GM23338 (cell line): ENCODE results near the gene NEMP1. TPM values are rescaled to one million over a fixed set of nuclear protein-coding genes. Genes with fewer than 3 reads are reported as not detected.

Experiments
- ATAC-seq: fragments of 200-7000 bp; cut with Tn5 transposase; 3 replicates; pipeline ENCODE4 v1.9.1; 2020
- DNase-seq: peaks from one replicate; pipeline ENCODE4 v3.0.0-alpha.2; 2015; ENCODE audit warnings: low spot score
- H2AFZ ChIP-seq: fragments of 200-600 bp; sonication (generic); 2 replicates; pipeline ENCODE4 v1.8.0; 2016; ENCODE audit warnings: antibody characterized with exemption, mild to moderate bottlenecking, moderate library complexity
- H3F3A ChIP-seq: fragments of 200-600 bp; sonication (generic); replicated peaks from 2 replicates; pipeline ENCODE4 v1.8.0; 2017; ENCODE audit warnings: antibody characterized with exemption, mixed run types, low read depth
- H3K27ac ChIP-seq: fragments of 200-600 bp; sonication (generic); 2 replicates; pipeline ENCODE4 v1.6.1; 2016; ENCODE audit warnings: low read depth
- H3K27me3 ChIP-seq: fragments of 200-600 bp; sonication (generic); 2 replicates; pipeline ENCODE4 v1.8.0; 2016; ENCODE audit warnings: mild to moderate bottlenecking, mixed run types, moderate library complexity; ENCODE audit not compliant: insufficient read depth
- H3K36me3 ChIP-seq: fragments of 200-600 bp; sonication (generic); 2 replicates; pipeline ENCODE4 v1.8.0; 2016; ENCODE audit warnings: mild to moderate bottlenecking; ENCODE audit not compliant: insufficient read depth
- H3K4me1 ChIP-seq: fragments of 200-600 bp; sonication (generic); 2 replicates; pipeline ENCODE4 v1.8.0; 2016; ENCODE audit warnings: mild to moderate bottlenecking, moderate library complexity; ENCODE audit not compliant: insufficient read depth
- H3K4me2 ChIP-seq: fragments of 200-600 bp; sonication (generic); 2 replicates; pipeline ENCODE4 v1.7.1; 2017; ENCODE audit warnings: mixed run types
- H3K4me3 ChIP-seq: fragments of 200-600 bp; sonication (generic); 2 replicates; pipeline ENCODE4 v1.6.1; 2016; ENCODE audit warnings: mixed run types
- H3K79me2 ChIP-seq: fragments of 200-600 bp; sonication (generic); replicated peaks from 2 replicates; pipeline ENCODE4 v1.8.0; 2017; ENCODE audit warnings: mild to moderate bottlenecking; ENCODE audit not compliant: insufficient read depth
- H3K9me2 ChIP-seq: fragments of 200-600 bp; sonication (generic); 2 replicates; pipeline ENCODE4 v1.8.0; 2017; ENCODE audit not compliant: insufficient read depth
- H4K20me1 ChIP-seq: fragments of 200-600 bp; sonication (generic); replicated peaks from 2 replicates; pipeline ENCODE4 v1.8.0; 2017; ENCODE audit warnings: mild to moderate bottlenecking; ENCODE audit not compliant: insufficient read depth
- H3K27ac Mint-ChIP-seq: 2 replicates; pipeline ENCODE4 v1.8.0; 2020; ENCODE audit warnings: inconsistent platforms, mild to moderate bottlenecking, moderate library complexity, mixed read lengths
- H3K27me3 Mint-ChIP-seq: 3 replicates; pipeline ENCODE4 v1.8.0; 2022; ENCODE audit warnings: low read depth, mild to moderate bottlenecking, moderate library complexity, mixed read lengths, inconsistent platforms; ENCODE audit not compliant: insufficient read depth, poor library complexity
- H3K36me3 Mint-ChIP-seq: 3 replicates; pipeline ENCODE4 v1.8.0; 2021; ENCODE audit warnings: low read depth, mild to moderate bottlenecking, inconsistent platforms, moderate library complexity, mixed read lengths
- H3K4me1 Mint-ChIP-seq: 3 replicates; pipeline ENCODE4 v1.8.0; 2020; ENCODE audit warnings: mild to moderate bottlenecking, inconsistent platforms, mixed read lengths
- H3K4me3 Mint-ChIP-seq: 3 replicates; pipeline ENCODE4 v1.8.0; 2021; ENCODE audit warnings: moderate library complexity, mild to moderate bottlenecking, inconsistent platforms, mixed read lengths
- H3K9me3 Mint-ChIP-seq: 3 replicates; pipeline ENCODE4 v1.8.0; 2020; ENCODE audit warnings: moderate library complexity, mild to moderate bottlenecking, inconsistent platforms, mixed read lengths
- CREB1 ChIP-seq: fragments of 250-450 bp; sonication (Bioruptor Pico); IDR thresholded peaks from 2 replicates; pipeline ENCODE4 v1.5.0; 2020; ENCODE audit warnings: low read depth, mild to moderate bottlenecking, moderate library complexity
- CTCF ChIP-seq, 2 experiments: fragments of 200-600 bp in 1 of 2; sonication (generic) in 1 of 2; conservative IDR thresholded peaks; 2 replicates each; pipeline versions ENCODE4 v1.5.1 to v1.6.1; 2016 to 2017; ENCODE audit warnings: antibody characterized with exemption in 2 of 2, low read depth in 2 of 2, mild to moderate bottlenecking in 2 of 2, moderate library complexity in 1 of 2
- ETS1 ChIP-seq: IDR thresholded peaks from 2 replicates; pipeline ENCODE4 v1.6.1; 2016; ENCODE audit warnings: antibody characterized with exemption
- EZH2 ChIP-seq: fragments of 200-600 bp; sonication (generic); IDR thresholded peaks from one replicate; pipeline ENCODE4 v1.8.0; 2017; ENCODE audit warnings: antibody characterized with exemption, mild to moderate bottlenecking, low read depth; ENCODE audit not compliant: unreplicated experiment
- EZH2phosphoT487 ChIP-seq: fragments of 200-600 bp; sonication (generic); IDR thresholded peaks from one replicate; pipeline ENCODE4 v1.8.1; 2018; ENCODE audit warnings: antibody characterized with exemption; ENCODE audit not compliant: unreplicated experiment
- JUNB ChIP-seq: IDR thresholded peaks from one replicate; pipeline ENCODE4 v1.6.1; 2016; ENCODE audit warnings: antibody characterized with exemption; ENCODE audit not compliant: unreplicated experiment
- NANOG ChIP-seq: IDR thresholded peaks from 2 replicates; pipeline ENCODE4 v1.6.1; 2016; ENCODE audit warnings: antibody characterized with exemption, borderline replicate concordance
- POLR2AphosphoS5 ChIP-seq: IDR thresholded peaks from 2 replicates; pipeline ENCODE4 v1.6.1; 2016; ENCODE audit warnings: antibody characterized with exemption, low read depth
- REST ChIP-seq: IDR thresholded peaks from one replicate; pipeline ENCODE4 v1.6.1; 2018; ENCODE audit warnings: antibody characterized with exemption; ENCODE audit not compliant: unreplicated experiment
- STAT1 ChIP-seq: IDR thresholded peaks from one replicate; pipeline ENCODE4 v1.6.1; 2016; ENCODE audit warnings: antibody characterized with exemption; ENCODE audit not compliant: unreplicated experiment
- ZNF331 ChIP-seq: fragments of 250-450 bp; sonication (Bioruptor Pico); IDR thresholded peaks from 2 replicates; pipeline ENCODE4 v1.5.0; 2020; ENCODE audit warnings: low read depth, mild to moderate bottlenecking, moderate library complexity
- polyA plus RNA-seq: library from polyadenylated mRNA; unstranded; fragments of >200 nt; fragmentation: Nextera tagmentation; extraction: Ambion mirVana; gene quantifications from 2 replicates; pipeline ENCODE4 v1.2.1, GENCODE V29; 2016
- total RNA-seq: library from RNA; depleted of rRNA; stranded (reverse); fragments of >200 nt; shearing (Covaris generic); gene quantifications from 2 replicates; pipeline ENCODE4 v1.2.3, GENCODE V29; 2014

NEMP1 gene
- total and polyA plus RNA-seq, 2 experiments from 2014 or later: 11.9 to 35.0 TPM

- TF ChIP-seq REST (no peak), CREB1 (CRISPR knock-in tag) (no peak), EZH2 (no peak), ETS1 (no peak), EZH2phosphoT487 (no peak)
Measured at GRCh38 chr12:57097554-57097835, 18.9 kb upstream of the NEMP1 start (continued).

GRCh38 chr12:57096748-57097553, 18.4 kb upstream of the NEMP1 start:
- no peak for TF ChIP-seq JUNB
- no peak for TF ChIP-seq CTCF (conservative IDR thresholded peaks at IDR 0.05; ENCODE audit: low read depth in 2 of 2)
- no peak for TF ChIP-seq NANOG
- no peak for TF ChIP-seq ZNF331
- no peak for TF ChIP-seq CREB1 (CRISPR knock-in tag)
- no peak for TF ChIP-seq POLR2AphosphoS5
- TF ChIP-seq REST: no peak
- TF ChIP-seq STAT1: no peak
- Histone ChIP-seq H2AFZ (no peak overlapping the region), H3K4me3 (no peak overlapping the region), H3K4me2 (no peak overlapping the region), H3F3A (peaks cover 10% of the 10 kb centered on the region; the same call in 1 of the 2 replicates), H3K79me2 (no peaks in the 10 kb centered on the region), H3K9me2 (no peaks in the 10 kb centered on the region), H3K36me3 (no peaks in the 10 kb centered on the region), H3K4me1 (peaks cover 27% of the 10 kb centered on the region), H3K27me3 (no peaks in the 10 kb centered on the region), H4K20me1 (no peaks in the 10 kb centered on the region; the same call in 1 of the 2 replicates), H3K27ac (no peak overlapping the region)
- DNase-seq (no peak), ATAC-seq (no peak)
- Mint-ChIP-seq H3K9me3 (no peaks in the 10 kb centered on the region), H3K4me1 (peaks cover 44% of the 10 kb centered on the region), H3K4me3 (no peak overlapping the region), H3K36me3 (peaks cover 51% of the 10 kb centered on the region), H3K27ac (peak overlapping the region; percentile 96; the same call in 1 of the 2 replicates), H3K27me3 (peaks cover 27% of the 10 kb centered on the region)
